AG10803 (cell line): ENCODE data around the gene PEX11B.
A peak's percentile ranks its signal among the peaks of the same experiment; 100 is the strongest.

Source experiments
- DNase-seq: peaks from one replicate; pipeline ENCODE4 v3.0.0; 2010; ENCODE audit warnings: low read depth
- H3K4me3 ChIP-seq: 2 replicates; pipeline ENCODE4 v1.5.1; 2011; ENCODE audit warnings: mild to moderate bottlenecking, low read length, control low read depth
- CTCF ChIP-seq: conservative IDR thresholded peaks from 2 replicates; pipeline ENCODE4 v1.5.1; 2011; ENCODE audit warnings: mild to moderate bottlenecking, low read length, control low read depth, inconsistent platforms

The PEX11B gene

GRCh38 chr1:145962157-145963102, 43.9 kb upstream of the PEX11B start:
- DNase-seq = no peak
- peak overlapping the region; percentile 73 for H3K4me3 ChIP-seq
- TF ChIP-seq CTCF = no peak

GRCh38 chr1:145961425-145962156, 43.1 kb upstream of the PEX11B start:
- H3K4me3 ChIP-seq = peak overlapping the region; percentile 73
- DNase-seq = no peak
- TF ChIP-seq CTCF = no peak

GRCh38 chr1:145961109-145961424, 42.5 kb upstream of the PEX11B start:
- no peak for DNase-seq
- TF ChIP-seq CTCF = no peak
- peak overlapping the region; percentile 73 for H3K4me3 ChIP-seq

- TF ChIP-seq CTCF = no peak
- peak overlapping the region; percentile 73 for H3K4me3 ChIP-seq
- peak; percentile 47 for DNase-seq
Measured at GRCh38 chr1:145960468-145961108, 42.1 kb upstream of the PEX11B start.

GRCh38 chr1:145959957-145960467, 41.5 kb upstream of the PEX11B start:
- H3K4me3 ChIP-seq = peak overlapping the region; percentile 73
- TF ChIP-seq CTCF = no peak
- DNase-seq = no peak

GRCh38 chr1:145959333-145959732, 40.8 kb upstream of the PEX11B start:
- no peak for TF ChIP-seq CTCF
- no peak overlapping the region for H3K4me3 ChIP-seq

More at GRCh38 chr1:145959333-145959732, 40.8 kb upstream of the PEX11B start:
- DNase-seq = no peak
